ENCODE data around the gene CAPZB.

The CAPZB gene

GRCh38 chr1:19341201-19342061 lies 143.9 kb downstream of the CAPZB start:
- peak; percentile 84 for TF ChIP-seq CTCF (IDR thresholded peaks at IDR 0.05)
- no peaks in the 10 kb centered on the region for H3K9me3 ChIP-seq
- H3K27me3 ChIP-seq = no peaks in the 10 kb centered on the region
- no peak overlapping the region for H3K27ac ChIP-seq
- peaks cover 88% of the 10 kb centered on the region for H3K36me3 ChIP-seq
- H3K4me3 ChIP-seq (ENCODE audit: low read depth in 1 of 2, low read length in 1 of 2) = no peak overlapping the region
- H3K4me1 ChIP-seq (ENCODE audit: control insufficient read depth in 1 of 2, insufficient read depth in 1 of 2, low read depth in 1 of 2, low read length in 1 of 2) = peaks cover 0 to 5% of the 10 kb centered on the region in 2 experiments

GRCh38 chr1:19340387-19340937 lies 144.9 kb downstream of the CAPZB start:
- Histone ChIP-seq H3K4me3 (ENCODE audit: low read depth in 1 of 2, low read length in 1 of 2) (no peak overlapping the region), H3K9me3 (no peaks in the 10 kb centered on the region), H3K27ac (no peak overlapping the region), H3K4me1 (ENCODE audit: control insufficient read depth in 1 of 2, insufficient read depth in 1 of 2, low read depth in 1 of 2, low read length in 1 of 2) (no peaks in the 10 kb centered on the region), H3K27me3 (no peaks in the 10 kb centered on the region), H3K36me3 (peaks cover 83% of the 10 kb centered on the region)
- no peak for TF ChIP-seq CTCF (IDR thresholded peaks at IDR 0.05)

- Histone ChIP-seq H3K36me3 (peaks cover 72% of the 10 kb centered on the region), H3K27ac (no peak overlapping the region), H3K27me3 (no peaks in the 10 kb centered on the region), H3K4me1 (ENCODE audit: control insufficient read depth in 1 of 2, insufficient read depth in 1 of 2, low read depth in 1 of 2, low read length in 1 of 2) (no peaks in the 10 kb centered on the region), H3K9me3 (no peaks in the 10 kb centered on the region), H3K4me3 (ENCODE audit: low read depth in 1 of 2, low read length in 1 of 2) (no peak overlapping the region)
- TF ChIP-seq CTCF (IDR thresholded peaks at IDR 0.05) = no peak
Observed at GRCh38 chr1:19339214-19339861, 146.0 kb downstream of the CAPZB start.

- no peak overlapping the region for H3K4me3 ChIP-seq (ENCODE audit: low read depth in 1 of 2, low read length in 1 of 2)
- TF ChIP-seq CTCF (IDR thresholded peaks at IDR 0.05) = no peak
- H3K9me3 ChIP-seq = no peaks in the 10 kb centered on the region
- H3K27me3 ChIP-seq = no peaks in the 10 kb centered on the region
- no peak overlapping the region for H3K27ac ChIP-seq
- peaks cover 67% of the 10 kb centered on the region for H3K36me3 ChIP-seq
- H3K4me1 ChIP-seq (ENCODE audit: control insufficient read depth in 1 of 2, insufficient read depth in 1 of 2, low read depth in 1 of 2, low read length in 1 of 2) = no peaks in the 10 kb centered on the region
Observed at GRCh38 chr1:19338323-19338762, 147.0 kb downstream of the CAPZB start.

- no peak for TF ChIP-seq CTCF (IDR thresholded peaks at IDR 0.05)
- no peak overlapping the region for H3K4me3 ChIP-seq (ENCODE audit: low read depth in 1 of 2, low read length in 1 of 2)
- H3K36me3 ChIP-seq = peaks cover 60% of the 10 kb centered on the region
- H3K4me1 ChIP-seq (ENCODE audit: control insufficient read depth in 1 of 2, insufficient read depth in 1 of 2, low read depth in 1 of 2, low read length in 1 of 2) = no peaks in the 10 kb centered on the region
- no peaks in the 10 kb centered on the region for H3K27me3 ChIP-seq
- no peaks in the 10 kb centered on the region for H3K9me3 ChIP-seq
- no peak overlapping the region for H3K27ac ChIP-seq
Observed at GRCh38 chr1:19337289-19337688, 148.1 kb downstream of the CAPZB start.

All from neutrophil (primary cell).